ENCODE data around the gene ZNF750. TPM values are rescaled to one million over a fixed set of nuclear protein-coding genes. Genes with fewer than 3 reads are reported as not detected.

Gene ZNF750
- polyA plus RNA-seq, 3 donors from 2014 or later = 0.11 TPM; not detected in 2

DNA sequence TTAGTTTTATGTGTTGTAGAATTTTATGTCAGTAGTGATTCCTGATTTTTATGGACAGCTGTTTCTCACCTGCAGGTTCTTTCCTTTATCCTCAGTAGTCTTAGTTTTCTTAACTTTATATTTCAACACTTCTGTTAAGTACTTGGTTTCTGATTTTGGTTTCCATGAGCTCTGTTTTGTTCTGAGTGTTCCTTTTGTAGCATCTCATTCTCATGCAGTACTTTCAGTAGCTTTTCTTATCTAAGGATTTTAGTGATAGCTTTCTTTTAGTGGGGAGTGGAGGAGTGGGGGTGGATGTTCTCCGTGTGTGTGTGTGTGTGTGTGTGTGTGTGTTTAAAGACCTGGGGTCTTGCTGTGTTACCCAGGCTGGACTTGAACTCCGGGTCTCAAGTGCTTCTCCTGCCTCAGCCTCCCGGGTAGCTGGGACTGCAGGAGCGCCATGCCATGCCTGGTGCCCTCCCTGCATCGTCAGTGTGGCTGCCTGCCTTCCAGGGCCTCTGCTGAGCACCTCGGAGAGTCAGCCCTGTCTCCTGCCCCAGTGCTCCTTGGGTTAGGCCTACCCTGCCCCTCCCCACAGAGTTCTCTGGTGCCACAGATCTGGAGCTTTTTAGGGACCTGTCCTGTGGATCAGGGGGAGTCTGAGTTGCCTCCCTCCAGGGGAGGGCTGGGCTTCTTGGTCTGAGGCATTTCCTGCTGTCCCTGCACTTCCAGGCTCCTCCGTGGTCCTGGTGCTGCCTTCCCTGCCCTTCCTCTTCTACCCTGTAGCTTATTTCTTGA, 4.3 kb upstream of the ZNF750 start:
- no peak for DNase-seq
- no peak overlapping the region for H3K4me3 Mint-ChIP-seq
- H3K27ac Mint-ChIP-seq = peak overlapping the region in 4 of 6 donors; percentile 13 to 89 (median 50)

DNA sequence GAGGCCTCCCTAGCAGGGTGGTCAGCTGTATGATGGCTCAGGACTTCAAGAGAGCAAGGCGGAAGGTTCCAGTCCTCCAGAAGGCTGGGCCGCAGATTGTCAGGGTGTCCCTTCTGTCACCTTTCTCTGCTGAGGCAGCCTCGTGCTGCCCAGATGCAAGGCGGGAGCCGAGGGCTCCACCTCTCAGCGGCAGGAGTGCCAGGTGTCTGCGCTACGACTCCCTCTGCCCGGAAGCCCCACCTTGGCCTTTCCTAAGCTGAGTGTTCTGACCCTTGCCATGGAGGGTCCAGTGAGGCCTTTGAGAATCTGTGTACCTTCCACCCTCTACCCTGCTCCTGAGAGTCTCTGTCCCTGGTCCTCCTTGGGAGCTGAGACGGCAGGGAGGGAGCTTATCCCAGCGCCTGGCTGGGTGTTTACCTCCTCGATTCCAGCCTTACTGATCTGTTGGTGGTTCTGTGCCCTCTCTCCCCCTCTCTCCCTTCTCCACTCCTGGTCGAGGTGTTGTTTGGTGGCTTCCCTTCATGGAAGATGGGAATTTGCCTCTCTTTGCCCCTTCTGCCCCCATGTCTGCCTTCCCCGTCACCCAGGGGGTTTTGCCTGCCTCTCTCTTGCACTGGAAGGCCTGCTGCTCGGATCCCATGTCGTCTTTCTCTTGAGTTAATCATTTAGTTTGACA, 2.2 kb upstream of the ZNF750 start:
- H3K4me1 Mint-ChIP-seq = peaks cover 18 to 21% of the 10 kb centered on the region in 2 donors
- H3K36me3 Mint-ChIP-seq = peaks cover 0 to 4% (median 0%) of the 10 kb centered on the region in 3 donors
- H3K4me3 Mint-ChIP-seq = no peak overlapping the region
- peaks cover 0 to 9% (median 2%) of the 10 kb centered on the region in 3 donors for H3K27me3 Mint-ChIP-seq (ENCODE audit: low read depth in 3 of 3)
- no peak for DNase-seq
- H3K9me3 Mint-ChIP-seq = no peaks in the 10 kb centered on the region
- H3K27ac Mint-ChIP-seq = peak overlapping the region in 3 of 6 donors; percentile 29 to 81 (median 69)

More for the DNA sequence above, 4.3 kb upstream of the ZNF750 start:
- H3K27me3 Mint-ChIP-seq (ENCODE audit: low read depth in 3 of 3) = peaks cover 0 to 21% (median 0%) of the 10 kb centered on the region in 3 donors
- H3K9me3 Mint-ChIP-seq = no peaks in the 10 kb centered on the region
- H3K4me1 Mint-ChIP-seq = peaks cover 18 to 24% of the 10 kb centered on the region in 2 donors
- peaks cover 0 to 4% (median 0%) of the 10 kb centered on the region in 3 donors for H3K36me3 Mint-ChIP-seq

DNA sequence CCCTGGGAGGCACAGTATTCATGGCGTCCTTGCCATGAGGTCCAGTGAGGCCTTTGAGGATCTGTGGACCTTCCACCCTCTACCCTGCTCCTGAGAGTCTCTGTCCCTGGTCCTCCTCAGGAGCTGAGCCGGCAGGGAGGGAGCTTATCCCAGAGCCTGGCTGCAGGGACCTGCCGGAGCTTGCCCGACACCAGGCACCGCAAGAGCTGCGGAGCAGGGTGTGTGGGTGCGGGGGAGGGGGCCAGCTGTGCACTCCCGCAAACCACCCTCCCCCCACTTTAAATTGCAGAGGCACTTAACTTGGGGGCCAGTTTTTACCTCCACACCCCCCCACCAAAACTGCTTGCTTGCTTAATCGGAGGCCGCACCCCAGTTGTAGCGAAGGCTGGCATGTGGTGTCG, 609 bp upstream of the ZNF750 start:
- DNase-seq = no peak
- Mint-ChIP-seq H3K9me3 (no peaks in the 10 kb centered on the region), H3K27ac (no peak overlapping the region), H3K36me3 (peaks cover 0 to 4% (median 0%) of the 10 kb centered on the region in 3 donors), H3K4me3 (no peak overlapping the region), H3K27me3 (ENCODE audit: low read depth in 3 of 3) (peaks cover 0 to 4% (median 2%) of the 10 kb centered on the region in 3 donors), H3K4me1 (peaks cover 27 to 33% of the 10 kb centered on the region in 2 donors)

DNA sequence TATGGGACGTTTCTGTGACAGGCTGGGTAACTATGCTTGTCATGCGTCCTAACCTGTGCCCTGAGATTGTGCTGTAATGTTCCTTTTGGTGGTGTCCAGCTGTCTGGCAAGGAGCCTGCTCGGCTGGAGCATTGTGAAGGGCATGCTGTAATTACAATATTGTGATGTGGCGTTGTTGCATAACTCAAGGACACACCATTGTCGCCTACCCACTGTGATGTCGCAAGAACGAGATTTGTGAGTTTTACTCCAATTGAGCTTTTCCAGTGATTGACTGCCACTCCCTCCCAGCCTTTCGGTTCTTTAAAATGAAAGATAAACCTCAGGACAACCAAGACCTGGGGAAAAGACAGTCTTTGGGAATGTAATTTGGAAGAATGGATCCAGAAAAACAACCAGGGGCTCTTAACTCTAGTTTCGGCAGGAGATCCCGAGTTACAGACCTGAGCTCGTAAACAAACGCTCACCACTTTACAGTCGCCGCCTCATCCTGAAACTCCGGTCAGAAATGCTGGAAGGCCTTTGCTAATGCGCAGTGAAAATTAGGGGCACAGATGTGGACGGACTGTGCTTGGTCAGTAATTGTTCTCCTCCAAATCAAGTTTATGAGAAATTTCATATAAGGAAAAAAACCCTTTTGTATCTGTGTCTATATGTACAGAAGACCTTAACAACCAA, 1.3 kb downstream of the ZNF750 start:
- Mint-ChIP-seq H3K27me3 (ENCODE audit: low read depth in 3 of 3) (peaks cover 0 to 2% (median 0%) of the 10 kb centered on the region in 3 donors), H3K36me3 (peaks cover under 1 to 4% (median under 1%) of the 10 kb centered on the region in 3 donors), H3K9me3 (no peaks in the 10 kb centered on the region), H3K4me3 (no peak overlapping the region), H3K27ac (peak overlapping the region in 5 of 6 donors; percentile 62 to 87 (median 80)), H3K4me1 (peaks cover 22 to 32% of the 10 kb centered on the region in 2 donors)
- no peak for DNase-seq

DNA sequence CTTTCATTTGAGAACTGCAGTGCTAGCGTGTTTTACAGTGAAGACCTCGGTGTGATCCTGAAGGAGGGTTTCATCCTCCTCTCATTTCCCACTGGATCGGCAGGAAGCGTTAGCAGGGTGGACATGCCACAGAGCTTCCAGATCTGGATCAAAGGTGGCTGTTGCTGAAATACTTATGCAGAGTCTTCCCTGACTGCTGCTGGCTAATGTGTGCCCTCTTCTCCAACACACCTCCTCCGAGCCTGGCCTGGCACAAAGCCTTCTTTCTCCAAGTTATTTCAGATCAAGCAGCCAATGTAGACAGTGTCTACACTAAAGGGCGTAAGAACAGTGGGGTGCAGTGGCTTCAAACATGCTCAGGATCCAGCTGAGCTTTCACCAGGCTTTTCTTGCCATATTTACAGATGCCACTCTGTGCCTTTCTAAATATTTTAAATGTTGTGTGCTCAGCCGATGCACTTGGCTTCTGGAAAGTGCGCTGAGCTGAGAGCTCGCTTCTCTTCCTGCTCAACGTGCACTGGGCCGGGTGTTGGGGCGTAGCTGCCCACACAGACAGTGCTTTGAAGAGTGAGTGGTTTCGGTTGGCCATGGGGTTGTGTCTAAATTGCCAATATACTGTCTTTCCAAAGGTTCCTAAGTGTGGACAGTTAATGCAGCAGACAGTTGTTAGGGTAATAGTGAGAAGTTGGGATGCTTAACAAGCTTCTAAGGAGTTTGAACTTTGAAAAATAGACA, 2.1 kb downstream of the ZNF750 start:
- Mint-ChIP-seq H3K4me1 (peaks cover 21 to 32% of the 10 kb centered on the region in 2 donors), H3K9me3 (no peaks in the 10 kb centered on the region), H3K4me3 (peak overlapping the region; percentile 7 to 63 (median 20)), H3K27me3 (ENCODE audit: low read depth in 3 of 3) (peaks cover 0 to 2% (median 0%) of the 10 kb centered on the region in 3 donors), H3K27ac (peak overlapping the region; percentile 46 to 87 (median 77)), H3K36me3 (peaks cover 3 to 4% (median 3%) of the 10 kb centered on the region in 3 donors)
- DNase-seq = peak in 2 of 3 donors; percentile 5 to 19

DNA sequence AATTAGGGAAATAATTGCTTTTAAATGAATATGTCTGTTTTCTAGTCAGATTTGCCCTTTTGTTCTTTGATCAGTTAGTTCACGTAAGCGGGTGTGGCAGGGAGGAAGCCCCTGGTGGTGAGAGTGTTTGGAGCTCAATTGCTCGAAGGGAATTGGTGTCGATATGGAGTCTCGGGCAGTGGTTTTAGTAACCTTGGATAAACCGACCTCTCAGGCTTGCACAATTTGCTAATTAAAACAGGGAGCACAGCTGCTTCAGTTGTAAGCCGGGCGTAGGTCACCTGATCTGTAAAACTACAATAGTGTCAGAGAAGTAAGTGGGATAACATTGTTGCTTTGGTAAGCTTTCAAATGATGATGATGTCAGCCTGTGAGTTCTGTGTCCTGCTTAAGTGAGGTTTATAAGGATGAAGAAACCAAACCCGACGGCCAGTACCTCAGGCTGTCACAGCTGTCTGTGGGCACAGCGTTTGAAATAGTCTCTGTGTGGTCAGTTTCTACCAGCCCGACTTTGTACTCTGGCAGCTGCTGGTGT, 2.9 kb downstream of the ZNF750 start:
- Mint-ChIP-seq H3K36me3 (peaks cover 0 to 3% (median 3%) of the 10 kb centered on the region in 3 donors), H3K27me3 (ENCODE audit: low read depth in 3 of 3) (peaks cover 0 to 2% (median 0%) of the 10 kb centered on the region in 3 donors), H3K9me3 (no peaks in the 10 kb centered on the region), H3K4me1 (peaks cover 21 to 32% of the 10 kb centered on the region in 2 donors), H3K4me3 (peak overlapping the region; percentile 10 to 55 (median 45)), H3K27ac (peak overlapping the region in 5 of 6 donors; percentile 53 to 86 (median 69))
- DNase-seq = no peak

DNA sequence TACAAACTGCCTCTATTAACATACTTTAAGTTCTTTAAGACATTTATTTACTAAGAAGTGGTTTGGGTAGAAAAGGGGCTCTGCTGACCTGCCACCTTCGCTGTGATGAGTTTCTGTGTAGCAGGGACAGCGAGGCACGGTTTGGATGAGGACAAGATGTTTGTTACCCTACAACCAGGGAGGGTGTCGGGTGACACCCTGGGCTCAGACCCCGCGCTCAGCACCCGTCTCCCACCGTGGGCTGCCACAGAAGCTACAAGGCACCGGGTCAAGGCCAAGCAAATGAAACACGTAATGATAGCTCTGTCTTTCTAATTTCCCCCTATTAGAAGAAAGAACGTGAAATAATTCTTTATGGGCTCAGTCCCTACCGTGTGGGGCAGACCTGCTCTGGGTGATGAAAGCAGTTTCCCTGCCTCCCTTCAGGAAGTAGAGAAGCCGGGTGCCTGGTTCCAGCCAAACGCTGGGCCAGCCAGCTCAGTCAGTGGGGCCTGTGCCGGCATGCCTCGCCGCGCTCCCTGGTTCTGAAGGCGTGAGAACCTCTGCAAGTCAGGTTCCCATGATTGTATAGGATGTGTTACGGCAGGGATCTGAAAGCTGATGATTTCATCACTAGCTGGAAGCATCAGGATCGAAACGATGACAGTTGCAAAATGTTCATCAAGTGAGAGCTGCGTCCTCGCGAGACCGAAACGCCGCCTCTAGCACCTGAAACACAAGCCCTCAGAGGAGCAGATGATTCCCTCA, 3.9 kb downstream of the ZNF750 start:
- no peak for DNase-seq
- peaks cover 0 to 8% (median 3%) of the 10 kb centered on the region in 3 donors for H3K36me3 Mint-ChIP-seq
- peak overlapping the region in 1 of 6 donors; percentile 67 for H3K27ac Mint-ChIP-seq
- peaks cover 21 to 33% of the 10 kb centered on the region in 2 donors for H3K4me1 Mint-ChIP-seq
- no peaks in the 10 kb centered on the region for H3K9me3 Mint-ChIP-seq
- peaks cover 0 to 2% (median 0%) of the 10 kb centered on the region in 3 donors for H3K27me3 Mint-ChIP-seq (ENCODE audit: low read depth in 3 of 3)
- peak overlapping the region in 1 of 5 donors; percentile 49 for H3K4me3 Mint-ChIP-seq

DNA sequence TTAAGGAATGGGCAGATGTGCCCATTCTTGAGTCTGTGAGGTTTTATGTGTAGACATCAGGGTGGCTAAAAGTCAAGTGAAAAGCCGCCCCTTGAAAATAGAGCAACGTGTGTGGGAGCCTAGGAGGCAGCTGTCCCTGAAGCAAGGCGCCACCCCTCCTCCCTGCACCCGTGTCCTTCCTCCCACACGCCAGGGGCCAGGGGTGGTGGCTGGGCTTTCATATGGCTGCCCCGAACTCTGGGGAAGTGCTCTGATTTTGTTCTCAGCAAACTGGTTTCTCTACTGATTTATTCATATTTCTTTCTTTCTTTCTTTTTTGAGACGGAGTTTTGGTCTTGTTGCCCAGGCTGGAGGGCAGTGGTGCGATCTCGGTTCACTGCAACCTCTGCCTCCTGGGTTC, 4.7 kb downstream of the ZNF750 start:
- no peak for DNase-seq
- peaks cover 21 to 33% of the 10 kb centered on the region in 2 donors for H3K4me1 Mint-ChIP-seq
- H3K27ac Mint-ChIP-seq = peak overlapping the region in 1 of 6 donors; percentile 17
- no peaks in the 10 kb centered on the region for H3K9me3 Mint-ChIP-seq
- peaks cover 0 to 2% (median 0%) of the 10 kb centered on the region in 3 donors for H3K27me3 Mint-ChIP-seq (ENCODE audit: low read depth in 3 of 3)
- peaks cover 0 to 8% (median 3%) of the 10 kb centered on the region in 3 donors for H3K36me3 Mint-ChIP-seq
- H3K4me3 Mint-ChIP-seq = no peak overlapping the region

DNA sequence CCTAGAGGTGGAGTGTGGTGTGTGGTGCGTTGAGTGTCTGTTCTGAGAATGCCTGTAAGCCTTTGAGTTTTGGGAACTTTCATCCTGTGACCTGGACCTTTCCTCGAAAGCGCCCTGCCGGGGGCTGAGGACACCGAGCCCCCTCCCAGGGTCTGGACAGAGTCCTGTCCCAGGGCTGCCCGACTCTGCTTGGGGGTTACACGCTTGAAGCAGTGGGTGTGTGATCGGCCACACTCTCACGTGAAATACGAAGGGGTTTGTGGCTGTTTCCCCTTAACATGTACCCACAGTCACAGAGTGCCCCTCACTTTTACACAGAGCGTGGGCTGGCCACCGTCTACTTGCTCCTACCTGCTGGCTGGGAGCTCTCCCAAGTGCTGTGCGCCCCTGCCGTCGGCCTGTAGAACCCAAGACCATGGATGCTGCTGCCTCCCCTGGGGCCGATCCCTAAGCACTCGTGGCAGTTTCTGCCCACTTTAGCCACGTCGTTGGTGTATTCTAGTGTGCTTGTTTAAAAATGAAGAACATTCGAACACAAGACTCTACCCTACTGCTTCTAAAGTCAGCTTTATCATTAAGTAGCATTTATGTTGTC, 6.8 kb downstream of the ZNF750 start:
- Mint-ChIP-seq H3K4me3 (no peak overlapping the region), H3K4me1 (peaks cover 27 to 28% of the 10 kb centered on the region in 2 donors), H3K9me3 (no peaks in the 10 kb centered on the region), H3K27me3 (ENCODE audit: low read depth in 3 of 3) (peaks cover 0 to under 1% (median 0%) of the 10 kb centered on the region in 3 donors), H3K27ac (no peak overlapping the region), H3K36me3 (peaks cover 4 to 20% (median 12%) of the 10 kb centered on the region in 3 donors)
- no peak for DNase-seq

DNA sequence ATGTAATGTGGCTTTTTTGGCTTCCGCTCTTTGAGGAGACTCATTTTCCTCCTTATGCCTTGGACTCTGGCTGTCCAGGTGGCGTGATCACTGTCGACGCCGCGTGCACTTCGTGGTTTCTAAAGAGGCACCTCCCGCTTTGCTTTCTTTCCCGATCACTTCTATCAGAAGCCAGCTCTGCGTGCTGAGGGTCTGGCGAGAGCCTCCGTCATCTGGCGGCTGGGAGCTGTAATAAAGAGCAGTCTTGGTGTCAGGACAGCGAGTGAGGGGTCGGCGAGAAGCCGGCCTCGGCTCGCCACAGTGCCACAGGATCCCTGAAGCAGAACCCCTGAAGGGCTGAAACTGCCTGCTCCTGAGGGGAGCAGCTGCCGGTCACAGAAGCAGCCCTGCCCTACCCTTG, 7.4 kb downstream of the ZNF750 start:
- H3K27me3 Mint-ChIP-seq (ENCODE audit: low read depth in 3 of 3) = no peaks in the 10 kb centered on the region
- DNase-seq = no peak
- H3K27ac Mint-ChIP-seq = peak overlapping the region in 1 of 6 donors; percentile 41
- H3K36me3 Mint-ChIP-seq = peaks cover 4 to 26% (median 12%) of the 10 kb centered on the region in 3 donors
- H3K4me1 Mint-ChIP-seq = peaks cover 21 to 28% of the 10 kb centered on the region in 2 donors
- H3K4me3 Mint-ChIP-seq = no peak overlapping the region
- H3K9me3 Mint-ChIP-seq = no peaks in the 10 kb centered on the region

DNA sequence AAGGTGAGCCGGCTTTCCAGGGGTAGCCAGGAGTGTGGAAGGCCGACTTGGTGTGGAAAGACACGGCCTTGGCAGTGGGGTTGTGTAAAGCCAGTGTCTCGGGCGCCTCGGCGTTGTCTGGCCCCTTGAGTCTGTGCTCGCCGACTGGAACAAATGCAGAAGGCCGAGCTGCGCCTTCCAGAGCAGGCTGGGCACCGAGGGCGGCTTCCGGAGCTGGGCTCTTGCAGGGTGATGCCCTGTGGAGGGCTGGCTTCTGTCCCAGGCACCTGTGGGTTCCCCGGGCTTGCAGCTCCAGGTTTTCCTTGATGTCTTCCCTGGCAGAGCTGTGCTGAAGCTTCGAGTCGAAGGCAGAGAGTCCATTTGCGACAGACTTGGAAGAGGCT, 8.0 kb downstream of the ZNF750 start:
- Mint-ChIP-seq H3K27ac (no peak overlapping the region), H3K36me3 (peaks cover 4 to 27% (median 12%) of the 10 kb centered on the region in 3 donors), H3K4me3 (no peak overlapping the region), H3K27me3 (ENCODE audit: low read depth in 3 of 3) (no peaks in the 10 kb centered on the region), H3K9me3 (no peaks in the 10 kb centered on the region), H3K4me1 (peaks cover 20 to 27% of the 10 kb centered on the region in 2 donors)
- DNase-seq = no peak
